ENCODE data around the gene PIGT.

Gene PIGT

DNA sequence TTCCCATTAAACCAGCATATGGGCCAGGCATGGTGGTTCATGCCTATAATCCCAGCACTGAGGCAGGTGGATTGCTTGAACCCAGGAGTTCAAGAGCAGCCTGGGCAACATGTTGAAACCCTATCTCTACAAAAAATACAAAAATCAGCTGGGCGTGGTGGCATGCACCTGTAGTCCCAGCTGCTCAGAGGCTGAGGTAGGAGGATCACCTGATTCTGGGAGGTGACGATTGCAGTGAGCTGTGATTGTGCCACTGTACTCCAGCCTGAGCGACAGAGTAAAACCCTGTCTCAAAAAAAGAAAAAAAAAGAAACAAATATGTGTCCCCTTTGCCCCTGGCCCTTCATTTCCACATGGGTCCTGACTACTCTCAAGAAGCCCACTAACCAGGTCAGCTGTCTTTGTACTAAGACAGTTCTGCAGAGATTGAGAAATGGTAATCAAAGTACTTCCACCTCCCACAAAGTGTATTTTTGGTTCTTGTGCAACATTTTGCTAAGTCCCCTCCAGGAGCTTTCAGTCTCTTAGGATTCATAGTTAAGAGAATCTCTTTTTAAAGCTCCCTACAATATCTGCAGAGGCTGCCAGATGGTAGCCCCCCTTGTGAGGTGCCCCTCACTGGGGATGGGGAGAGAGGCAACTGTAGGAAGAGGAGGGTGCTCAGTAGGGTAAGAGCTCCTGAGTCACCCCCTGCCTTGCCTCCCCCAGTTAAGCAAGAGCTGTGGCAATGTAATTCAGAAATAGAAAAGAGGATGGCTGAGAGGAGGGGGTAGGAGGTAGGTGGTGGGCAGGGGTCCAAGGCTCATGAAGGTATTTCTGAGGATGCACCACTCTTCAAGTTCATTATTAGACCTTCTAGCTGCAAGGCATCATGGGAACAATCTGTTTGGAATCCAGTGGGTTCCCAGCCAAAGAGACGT lies 37.1 kb downstream of the PIGT start:
- TF ChIP-seq CREB1 (IDR thresholded peaks at IDR 0.05; ENCODE audit: low read depth) (no peak), TCF12 (IDR thresholded peaks at IDR 0.05; ENCODE audit: low read depth) (no peak), YY1 (IDR thresholded peaks at IDR 0.05; ENCODE audit: low read depth) (no peak), TEAD4 (IDR thresholded peaks at IDR 0.05) (no peak), TAF1 (IDR thresholded peaks at IDR 0.05; ENCODE audit: low read depth) (no peak)
- TF ChIP-seq, protein P1, sequence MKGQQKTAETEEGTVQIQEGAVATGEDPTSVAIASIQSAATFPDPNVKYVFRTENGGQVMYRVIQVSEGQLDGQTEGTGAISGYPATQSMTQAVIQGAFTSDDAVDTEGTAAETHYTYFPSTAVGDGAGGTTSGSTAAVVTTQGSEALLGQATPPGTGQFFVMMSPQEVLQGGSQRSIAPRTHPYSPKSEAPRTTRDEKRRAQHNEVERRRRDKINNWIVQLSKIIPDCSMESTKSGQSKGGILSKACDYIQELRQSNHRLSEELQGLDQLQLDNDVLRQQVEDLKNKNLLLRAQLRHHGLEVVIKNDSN (IDR thresholded peaks at IDR 0.05) = no peak
- TF ChIP-seq, protein P2, sequence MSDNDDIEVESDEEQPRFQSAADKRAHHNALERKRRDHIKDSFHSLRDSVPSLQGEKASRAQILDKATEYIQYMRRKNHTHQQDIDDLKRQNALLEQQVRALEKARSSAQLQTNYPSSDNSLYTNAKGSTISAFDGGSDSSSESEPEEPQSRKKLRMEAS (IDR thresholded peaks at IDR 0.05) = no peak
- TF ChIP-seq, protein P3, sequence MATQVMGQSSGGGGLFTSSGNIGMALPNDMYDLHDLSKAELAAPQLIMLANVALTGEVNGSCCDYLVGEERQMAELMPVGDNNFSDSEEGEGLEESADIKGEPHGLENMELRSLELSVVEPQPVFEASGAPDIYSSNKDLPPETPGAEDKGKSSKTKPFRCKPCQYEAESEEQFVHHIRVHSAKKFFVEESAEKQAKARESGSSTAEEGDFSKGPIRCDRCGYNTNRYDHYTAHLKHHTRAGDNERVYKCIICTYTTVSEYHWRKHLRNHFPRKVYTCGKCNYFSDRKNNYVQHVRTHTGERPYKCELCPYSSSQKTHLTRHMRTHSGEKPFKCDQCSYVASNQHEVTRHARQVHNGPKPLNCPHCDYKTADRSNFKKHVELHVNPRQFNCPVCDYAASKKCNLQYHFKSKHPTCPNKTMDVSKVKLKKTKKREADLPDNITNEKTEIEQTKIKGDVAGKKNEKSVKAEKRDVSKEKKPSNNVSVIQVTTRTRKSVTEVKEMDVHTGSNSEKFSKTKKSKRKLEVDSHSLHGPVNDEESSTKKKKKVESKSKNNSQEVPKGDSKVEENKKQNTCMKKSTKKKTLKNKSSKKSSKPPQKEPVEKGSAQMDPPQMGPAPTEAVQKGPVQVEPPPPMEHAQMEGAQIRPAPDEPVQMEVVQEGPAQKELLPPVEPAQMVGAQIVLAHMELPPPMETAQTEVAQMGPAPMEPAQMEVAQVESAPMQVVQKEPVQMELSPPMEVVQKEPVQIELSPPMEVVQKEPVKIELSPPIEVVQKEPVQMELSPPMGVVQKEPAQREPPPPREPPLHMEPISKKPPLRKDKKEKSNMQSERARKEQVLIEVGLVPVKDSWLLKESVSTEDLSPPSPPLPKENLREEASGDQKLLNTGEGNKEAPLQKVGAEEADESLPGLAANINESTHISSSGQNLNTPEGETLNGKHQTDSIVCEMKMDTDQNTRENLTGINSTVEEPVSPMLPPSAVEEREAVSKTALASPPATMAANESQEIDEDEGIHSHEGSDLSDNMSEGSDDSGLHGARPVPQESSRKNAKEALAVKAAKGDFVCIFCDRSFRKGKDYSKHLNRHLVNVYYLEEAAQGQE (IDR thresholded peaks at IDR 0.05; ENCODE audit: low read depth) = no peak

DNA sequence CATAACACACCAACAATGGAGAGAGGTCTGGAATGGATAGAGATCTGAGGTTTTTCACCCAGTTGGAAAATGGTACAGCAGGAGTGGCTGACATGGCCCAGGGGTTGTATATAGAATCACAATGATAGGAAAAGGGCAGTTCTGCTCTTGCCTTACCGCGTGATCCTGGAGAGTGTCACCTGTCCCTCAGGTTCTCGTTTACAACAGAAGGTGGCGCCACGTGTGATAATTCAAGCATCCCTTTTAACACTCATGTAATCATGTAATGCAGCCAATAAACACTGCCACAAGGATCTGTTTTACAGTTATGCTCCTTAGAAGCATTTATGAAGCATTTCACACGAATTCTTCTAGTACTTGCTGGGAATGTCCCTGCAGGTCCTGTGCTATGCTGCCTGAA lies 40.7 kb downstream of the PIGT start:
- TF ChIP-seq YY1 (IDR thresholded peaks at IDR 0.05; ENCODE audit: low read depth) (no peak), RAD21 (IDR thresholded peaks at IDR 0.05; ENCODE audit: low read depth) (peak; percentile 65), TCF12 (IDR thresholded peaks at IDR 0.05; ENCODE audit: low read depth) (no peak), NFIC (IDR thresholded peaks at IDR 0.05) (no peak), EGR1 (IDR thresholded peaks at IDR 0.05) (no peak), ZBTB7A (IDR thresholded peaks at IDR 0.05; ENCODE audit: low read depth) (no peak)
- TF ChIP-seq, protein P2 (IDR thresholded peaks at IDR 0.05) = no peak
- TF ChIP-seq, protein P3 (IDR thresholded peaks at IDR 0.05; ENCODE audit: low read depth) = no peak
- TF ChIP-seq, protein P1 (IDR thresholded peaks at IDR 0.05) = peak; percentile 38; the same call in 1 of the 2 replicates

DNA sequence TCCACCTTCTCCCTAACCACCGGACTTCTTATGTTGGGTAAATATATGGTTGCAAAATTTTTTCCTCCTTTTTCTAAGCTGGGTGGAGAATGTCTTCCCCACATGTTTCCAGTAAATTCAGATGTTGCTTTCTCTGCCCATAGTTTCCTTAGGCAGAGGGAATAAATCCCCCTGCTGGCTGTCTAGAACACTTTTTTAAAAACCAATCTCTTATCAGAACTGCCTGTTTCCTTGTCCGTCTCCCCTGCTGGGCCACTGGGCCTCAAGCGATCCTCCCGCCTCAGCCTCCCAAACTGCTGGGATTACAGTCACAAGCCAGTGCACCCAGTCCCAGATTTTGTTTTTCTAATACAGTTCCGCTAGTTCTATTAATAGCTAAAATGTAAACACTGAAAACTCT lies 43.7 kb downstream of the PIGT start:
- TF ChIP-seq TEAD4 (IDR thresholded peaks at IDR 0.05) = no peak
- no peak for TF ChIP-seq EP300 (IDR thresholded peaks at IDR 0.05; ENCODE audit: borderline replicate concordance)
- TF ChIP-seq, protein P3 (IDR thresholded peaks at IDR 0.05; ENCODE audit: low read depth) = no peak
- TF ChIP-seq CREB1 (IDR thresholded peaks at IDR 0.05; ENCODE audit: low read depth) = no peak
- TF ChIP-seq YY1 (IDR thresholded peaks at IDR 0.05; ENCODE audit: low read depth) = no peak
- TF ChIP-seq TAF1 (IDR thresholded peaks at IDR 0.05; ENCODE audit: low read depth) = no peak
- no peak for TF ChIP-seq NFIC (IDR thresholded peaks at IDR 0.05)
- TF ChIP-seq EGR1 (IDR thresholded peaks at IDR 0.05) = no peak
- no peak for TF ChIP-seq TCF12 (IDR thresholded peaks at IDR 0.05; ENCODE audit: low read depth)
- no peak for TF ChIP-seq ZBTB7A (IDR thresholded peaks at IDR 0.05; ENCODE audit: low read depth)
- TF ChIP-seq, protein P2 (IDR thresholded peaks at IDR 0.05) = no peak
- TF ChIP-seq RAD21 (IDR thresholded peaks at IDR 0.05; ENCODE audit: low read depth) = no peak
- no peak for TF ChIP-seq FOXM1 (IDR thresholded peaks at IDR 0.05; ENCODE audit: borderline replicate concordance, low read depth)
- TF ChIP-seq, protein P1 (IDR thresholded peaks at IDR 0.05) = no peak
- TF ChIP-seq CEBPB (IDR thresholded peaks at IDR 0.05) = no peak
